NCI-H2196 (cell line): ENCODE results near the gene PROC.

ENCODE experiments used
- DNase-seq: peaks from one replicate; lab custom pipeline; 2025; ENCODE audit not compliant: unreplicated experiment; lab: John Stamatoyannopoulos, UW

Gene PROC

DNA sequence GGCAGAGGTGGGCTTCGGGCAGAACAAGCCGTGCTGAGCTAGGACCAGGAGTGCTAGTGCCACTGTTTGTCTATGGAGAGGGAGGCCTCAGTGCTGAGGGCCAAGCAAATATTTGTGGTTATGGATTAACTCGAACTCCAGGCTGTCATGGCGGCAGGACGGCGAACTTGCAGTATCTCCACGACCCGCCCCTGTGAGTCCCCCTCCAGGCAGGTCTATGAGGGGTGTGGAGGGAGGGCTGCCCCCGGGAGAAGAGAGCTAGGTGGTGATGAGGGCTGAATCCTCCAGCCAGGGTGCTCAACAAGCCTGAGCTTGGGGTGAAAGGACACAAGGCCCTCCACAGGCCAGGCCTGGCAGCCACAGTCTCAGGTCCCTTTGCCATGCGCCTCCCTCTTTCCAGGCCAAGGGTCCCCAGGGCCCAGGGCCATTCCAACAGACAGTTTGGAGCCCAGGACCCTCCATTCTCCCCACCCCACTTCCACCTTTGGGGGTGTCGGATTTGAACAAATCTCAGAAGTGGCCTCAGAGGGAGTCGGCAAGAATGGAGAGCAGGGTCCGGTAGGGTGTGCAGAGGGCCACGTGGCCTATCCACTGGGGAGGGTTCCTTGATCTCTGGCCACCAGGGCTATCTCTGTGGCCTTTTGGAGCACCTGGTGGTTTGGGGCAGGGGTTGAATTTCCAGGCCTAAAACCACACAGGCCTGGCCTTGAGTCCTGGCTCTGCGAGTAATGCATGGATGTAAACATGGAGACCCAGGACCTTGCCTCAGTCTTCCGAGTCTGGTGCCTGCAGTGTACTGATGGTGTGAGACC lies at the start of gene PROC:
PROC (plus strand) TSS at position 128 of the 812 bp plus-strand sequence. CDS start 1,516 bp downstream, outside the sequence.
- DNase-seq, result no peak

DNA sequence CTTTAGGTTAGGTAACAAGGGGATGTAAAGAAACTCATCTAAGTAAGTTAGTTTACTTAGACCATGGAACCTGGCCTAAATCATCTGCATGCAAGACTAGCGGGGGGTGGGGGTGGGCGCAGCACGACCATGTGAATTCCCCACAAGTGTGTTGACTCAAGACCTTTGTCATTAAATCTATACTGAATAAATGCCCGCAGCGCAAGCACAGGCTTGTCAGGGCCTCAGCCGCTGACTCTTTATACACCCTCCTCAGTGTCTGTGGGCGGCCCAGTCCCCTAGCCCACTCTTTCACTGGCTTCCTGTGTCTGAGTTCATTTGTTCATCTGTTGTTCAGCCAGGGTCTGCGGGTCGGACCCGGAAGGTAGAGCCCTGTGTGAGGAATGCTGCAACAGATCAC lies 48.2 kb upstream of the PROC start:
- no peak for DNase-seq

DNA sequence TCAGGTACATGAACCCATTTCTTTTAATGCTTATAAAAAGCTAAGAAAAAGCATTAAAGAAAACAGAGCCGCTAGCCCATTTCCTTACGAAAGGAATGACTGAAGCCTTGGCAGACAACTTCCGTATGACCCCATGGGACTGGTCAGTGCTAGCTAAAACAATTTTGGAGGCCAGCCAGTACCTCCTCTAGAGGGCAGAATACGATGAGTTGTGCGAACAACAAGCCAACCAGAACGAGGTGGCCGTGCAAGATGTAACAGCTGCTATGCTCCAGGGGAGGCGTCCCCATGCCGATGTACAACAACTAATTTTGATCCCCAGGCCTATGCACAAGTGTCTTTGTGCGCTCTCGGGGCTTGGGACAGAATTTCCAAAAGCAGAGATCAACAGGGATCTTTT lies 47.2 kb upstream of the PROC start:
- no peak for DNase-seq

DNA sequence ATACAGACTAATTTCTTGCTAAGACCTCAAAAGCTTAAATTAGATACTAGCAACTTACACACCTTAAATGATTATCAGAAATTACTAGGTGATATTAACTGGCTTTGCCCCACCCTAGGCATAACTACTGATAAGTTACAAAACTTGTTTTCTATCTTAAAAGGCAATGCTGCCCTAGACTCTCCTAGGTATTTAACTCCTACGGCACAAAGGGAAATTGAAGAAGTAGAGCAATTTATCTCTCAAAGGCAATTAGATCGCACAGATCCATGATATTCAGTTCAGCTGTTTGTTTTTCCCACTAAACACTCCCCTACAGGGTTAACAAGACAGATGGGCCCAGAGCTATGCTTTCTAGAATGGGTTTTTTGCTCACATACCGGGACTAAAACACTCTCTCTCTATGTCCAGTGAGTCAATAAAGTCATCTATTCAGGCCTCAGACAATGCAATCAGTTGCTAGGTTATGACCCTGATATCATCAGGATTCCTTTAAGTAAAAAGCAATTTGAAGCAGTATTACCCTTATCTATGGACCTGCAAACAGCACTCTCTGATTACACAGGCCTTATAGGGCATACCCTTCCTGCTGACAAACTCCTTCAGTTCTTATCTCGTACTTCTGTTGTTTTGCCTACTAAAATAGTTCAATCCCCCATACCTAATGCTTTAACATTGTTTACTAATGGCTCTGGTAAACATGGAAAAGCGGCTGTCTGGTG lies 44.7 kb upstream of the PROC start:
- no peak for DNase-seq

DNA sequence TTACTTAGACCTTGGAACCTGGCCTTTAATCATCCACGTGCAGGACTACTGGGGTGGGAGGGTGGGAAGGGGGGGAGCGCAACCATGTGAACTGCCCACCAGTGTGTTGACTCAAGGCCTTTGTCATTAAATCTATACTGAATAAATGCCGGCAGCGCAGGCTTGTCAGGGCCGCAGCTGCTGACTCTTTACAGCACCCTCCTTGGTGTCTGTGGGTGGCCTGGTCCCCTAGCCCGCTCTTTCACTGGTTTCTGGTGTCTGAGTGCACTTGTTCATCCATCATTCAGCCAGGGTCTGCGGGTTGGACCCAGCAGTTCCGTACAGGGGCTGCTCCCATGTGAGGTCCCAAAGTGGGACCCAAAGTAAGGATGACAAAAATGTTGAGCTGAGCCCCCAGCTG lies 42.0 kb upstream of the PROC start:
- no peak for DNase-seq

DNA sequence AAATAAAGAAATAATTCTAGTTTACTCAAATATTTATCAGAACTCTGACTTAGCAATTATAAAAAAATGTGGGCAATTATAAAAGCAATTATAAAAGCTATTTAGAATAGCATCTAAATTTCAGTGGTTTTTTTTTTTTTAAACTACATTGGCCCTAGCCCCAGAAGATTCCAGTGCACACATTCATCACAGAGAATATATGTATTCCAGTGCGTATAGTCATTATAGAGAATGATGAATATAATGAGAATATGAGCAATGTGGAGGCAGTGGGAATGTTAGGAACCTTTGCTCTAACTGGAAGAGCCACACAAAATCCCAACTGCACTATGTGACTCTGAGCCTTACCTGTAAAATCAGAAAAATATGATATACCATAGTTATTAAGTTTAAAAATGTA lies 41.0 kb upstream of the PROC start:
- no peak for DNase-seq

DNA sequence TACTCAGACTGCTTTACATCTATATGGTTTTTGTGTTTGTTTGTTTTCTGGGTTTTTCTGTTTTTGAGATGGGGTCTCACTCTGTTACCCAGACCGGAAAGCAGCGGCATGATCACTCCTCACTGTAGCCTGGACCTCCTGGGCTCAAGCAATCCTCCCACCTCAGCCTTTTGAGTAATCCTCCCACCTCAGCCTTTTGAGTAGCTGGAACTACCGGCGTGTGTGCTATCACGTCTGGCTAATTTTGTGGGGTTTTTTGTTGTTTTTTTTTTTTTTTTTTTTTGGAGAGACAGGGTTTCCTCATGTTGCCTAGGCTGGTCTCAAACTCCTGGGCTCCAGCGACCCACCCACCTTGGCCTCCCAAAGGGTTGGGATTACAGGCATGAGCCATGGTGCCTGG lies 39.5 kb upstream of the PROC start:
- DNase-seq, result no peak

DNA sequence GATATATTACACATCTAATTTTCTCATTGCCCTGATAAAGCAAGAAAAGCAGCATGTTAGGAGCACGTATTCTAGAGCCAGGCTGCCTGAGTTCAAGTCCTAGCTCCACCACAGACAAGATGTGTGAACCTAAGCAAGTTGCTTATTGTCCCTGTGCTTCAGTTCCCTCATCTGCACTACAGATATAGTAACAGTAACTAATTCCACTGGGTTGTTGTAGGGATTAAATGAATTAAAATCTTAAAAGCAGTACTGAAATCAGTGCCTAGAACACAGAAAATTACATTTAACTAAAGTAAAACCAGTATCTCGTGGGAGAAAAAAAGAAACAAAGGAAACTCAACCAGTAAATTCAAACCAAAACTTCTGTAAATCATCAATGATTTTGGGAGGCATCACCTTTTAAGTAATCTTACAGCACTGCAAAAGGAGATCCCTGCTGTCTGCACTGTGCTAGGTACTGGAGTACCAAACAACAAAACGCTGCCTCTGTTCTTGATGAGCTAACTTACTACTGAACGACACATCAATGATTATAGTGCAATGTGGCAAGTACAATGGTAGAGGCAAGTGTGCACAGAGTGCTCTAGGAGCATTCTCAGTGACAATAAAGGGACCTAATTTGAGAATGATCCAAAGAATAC lies 38.4 kb upstream of the PROC start:
- DNase-seq, result no peak

DNA sequence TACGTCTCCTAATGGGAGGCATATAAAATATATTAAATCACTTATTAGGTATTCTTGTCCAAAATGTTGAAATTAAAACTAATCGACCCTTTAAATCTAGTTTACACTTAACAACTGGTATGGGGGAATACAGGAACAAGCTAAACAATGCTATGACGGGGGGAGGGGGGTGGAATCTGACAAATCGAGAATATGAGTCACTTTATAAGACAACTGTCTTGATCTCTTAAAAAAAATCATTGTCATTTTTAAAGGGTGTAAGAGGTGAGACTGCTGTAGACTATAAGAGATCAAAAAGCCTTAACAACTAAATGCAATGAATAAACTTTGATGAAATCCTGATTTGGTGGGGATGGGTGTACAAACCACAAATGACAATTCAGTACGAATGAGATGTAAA lies 36.5 kb upstream of the PROC start:
- DNase-seq, result no peak

DNA sequence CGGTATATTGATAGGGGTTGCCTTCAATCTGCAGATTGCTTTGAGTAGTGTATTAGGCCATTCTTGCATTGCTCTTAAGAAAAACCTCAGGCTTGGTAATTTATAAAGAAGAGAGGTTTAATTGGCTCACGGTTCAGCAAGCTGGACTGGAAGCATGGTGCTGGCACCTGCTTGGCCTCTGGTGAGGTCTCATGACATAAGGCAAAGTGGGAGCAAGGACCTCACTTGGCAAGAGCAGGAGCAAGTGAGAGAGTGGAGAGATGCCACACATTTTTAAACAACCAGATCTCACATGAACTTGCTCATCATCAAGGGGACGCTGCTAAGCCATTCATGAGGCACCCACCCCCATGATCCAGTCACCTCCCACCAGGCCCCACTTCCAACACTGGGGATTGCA lies 35.4 kb upstream of the PROC start:
- DNase-seq, result peak; percentile 3

DNA sequence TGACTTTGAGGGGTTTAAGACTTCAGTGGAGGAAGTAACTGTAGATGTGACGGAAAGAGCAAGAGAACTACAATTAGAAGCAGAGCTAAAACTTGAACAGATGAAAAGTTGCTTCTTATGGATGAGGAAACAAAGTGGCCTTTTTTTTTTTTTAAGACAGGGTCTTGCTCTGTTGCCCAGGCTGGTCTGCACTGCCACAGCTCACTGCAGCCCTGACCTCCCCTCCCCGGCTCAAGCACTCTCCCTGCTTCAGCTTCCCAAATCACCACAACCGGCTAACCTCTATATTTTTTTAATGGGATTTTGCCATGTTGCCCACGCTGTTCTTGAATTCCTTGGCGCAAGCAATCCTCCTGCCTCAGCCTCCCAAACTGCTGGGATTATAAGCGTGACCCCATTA lies 33.7 kb upstream of the PROC start:
- no peak for DNase-seq

DNA sequence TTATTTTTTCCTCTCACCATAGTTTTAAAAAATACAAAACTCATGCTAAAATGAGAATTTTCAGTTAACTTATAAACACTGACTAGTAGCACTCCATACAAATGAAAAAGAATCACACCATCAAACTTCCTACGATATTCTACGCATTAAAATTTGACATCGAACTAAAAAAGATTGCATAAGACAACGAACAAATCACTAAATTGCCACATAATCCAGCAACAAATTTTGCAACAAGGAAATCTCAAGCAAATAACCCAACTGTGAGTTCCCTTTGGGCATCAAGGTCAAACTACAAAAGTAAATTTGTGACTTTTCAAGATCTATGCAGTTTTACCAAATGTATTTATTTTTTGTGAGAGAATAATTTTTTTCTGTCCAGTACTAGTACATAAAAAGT lies 32.0 kb upstream of the PROC start:
- no peak for DNase-seq

DNA sequence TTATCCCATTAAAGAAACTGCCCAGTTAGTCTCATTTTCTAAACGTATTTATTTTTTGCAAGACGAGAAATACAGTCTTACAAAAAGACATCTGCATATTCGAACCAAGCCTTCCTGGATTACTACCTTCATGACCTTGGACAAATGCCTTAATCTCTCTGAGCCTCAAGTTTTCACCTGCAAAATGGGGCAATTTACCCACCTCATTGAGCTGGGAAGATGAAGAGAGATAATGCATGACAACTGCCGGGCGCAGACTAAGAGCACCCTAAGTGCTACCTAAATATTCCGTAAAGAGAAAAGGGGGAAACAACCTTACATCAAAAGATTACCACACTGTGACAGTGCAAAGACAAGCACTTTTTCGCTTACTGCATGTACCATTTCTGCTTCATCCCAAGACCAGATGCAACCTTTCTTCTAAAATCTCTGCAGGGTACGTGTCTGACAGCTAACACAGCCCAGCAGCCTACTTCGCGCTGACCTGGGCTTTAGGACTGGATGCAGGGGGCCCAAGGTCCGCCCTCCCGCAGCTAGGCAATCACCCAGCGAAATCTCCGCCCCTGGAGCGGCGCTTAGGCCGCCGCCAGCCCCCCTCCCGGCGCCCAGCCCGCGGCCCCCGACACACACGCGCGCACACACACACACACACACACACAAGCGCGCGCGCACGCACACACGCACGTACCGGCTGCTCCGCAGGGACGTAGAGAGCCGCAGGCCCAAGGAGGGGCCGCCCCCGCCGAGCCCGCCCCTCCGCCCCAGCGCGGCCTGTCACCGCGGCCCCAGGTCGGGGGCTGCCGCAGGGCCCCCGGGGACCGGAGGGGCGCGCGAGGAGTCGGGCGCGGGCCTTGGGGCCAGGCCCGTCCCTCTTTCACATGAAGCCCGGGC lies 31.2 kb upstream of the PROC start:
- DNase-seq, result peak; percentile 86

DNA sequence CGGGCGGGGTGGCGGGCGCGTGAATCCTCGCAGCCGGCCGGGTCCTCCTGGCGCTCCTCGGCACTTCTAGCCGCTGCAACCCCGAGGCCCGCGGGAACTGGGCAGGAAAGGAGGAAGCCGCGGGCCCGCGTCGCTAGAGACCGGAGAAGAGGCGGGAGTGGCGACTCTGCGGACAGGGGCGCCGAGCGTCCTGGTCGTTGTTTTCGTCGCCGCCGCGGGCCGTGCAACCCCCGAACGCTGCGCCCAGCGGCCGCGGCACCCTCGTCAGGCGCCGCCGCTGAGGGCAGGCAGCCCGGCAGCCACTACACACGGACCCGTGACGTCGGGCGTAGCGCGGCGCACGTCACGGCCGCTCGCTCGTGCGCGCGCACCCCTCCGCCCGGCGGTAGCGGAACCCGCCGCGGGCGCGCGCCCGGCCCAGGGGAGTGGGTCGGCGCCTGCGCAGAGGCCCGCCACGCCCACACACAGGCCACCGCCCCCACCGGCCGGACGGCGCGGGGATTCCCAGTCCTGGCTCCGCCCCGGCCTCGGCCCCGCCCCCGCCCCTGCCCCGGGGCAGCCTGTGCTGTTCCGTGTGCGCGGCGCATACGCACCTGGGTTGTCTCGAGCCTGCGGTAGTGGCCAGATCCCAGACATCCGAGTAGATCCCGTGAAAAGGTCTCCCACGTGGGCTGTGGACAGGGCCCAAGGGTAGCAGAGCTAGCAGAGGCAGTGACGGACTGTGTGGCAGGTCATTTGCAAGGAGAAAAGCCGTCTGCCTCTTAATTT lies 30.4 kb upstream of the PROC start, which contains the start of gene MAP3K2:
MAP3K2 (minus strand) TSS at position 321 of the 768 bp plus-strand sequence. CDS start 44,846 bp downstream, outside the sequence.
- DNase-seq, result peak; percentile 98

DNA sequence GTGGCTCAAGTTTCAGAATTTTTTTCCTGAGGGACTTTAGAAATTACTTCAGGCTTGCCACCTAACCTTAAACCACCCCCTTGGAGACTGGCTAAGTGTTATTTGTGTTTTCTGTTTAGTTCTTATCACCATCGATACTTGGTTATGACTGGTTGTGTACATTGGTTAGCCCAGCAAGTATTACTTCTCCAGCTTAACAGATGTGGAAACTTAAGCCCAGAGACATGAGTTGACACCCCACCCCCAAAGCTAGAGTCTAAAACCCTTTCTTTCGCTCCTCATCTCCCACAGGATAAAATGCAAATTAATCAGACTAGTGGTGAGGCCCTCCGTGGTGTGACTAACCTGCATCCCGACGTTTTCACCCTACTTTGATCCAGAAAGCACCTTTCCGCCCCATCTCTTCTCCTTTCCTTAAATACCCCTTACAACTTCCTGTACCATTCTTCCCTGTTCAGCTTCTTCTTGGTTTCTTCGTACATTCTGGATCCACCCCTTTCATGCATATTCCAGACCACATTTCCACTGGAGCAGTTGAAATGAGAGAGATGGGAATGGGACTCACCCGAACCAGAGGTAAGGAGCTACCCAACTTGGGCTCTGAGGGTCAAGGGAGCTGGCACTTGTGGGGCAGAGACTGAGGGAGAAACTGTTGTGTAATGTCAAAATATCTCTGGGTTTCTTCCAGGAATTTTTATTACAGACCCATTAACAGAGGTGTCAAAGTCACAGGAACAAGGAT lies 29.6 kb upstream of the PROC start:
- no peak for DNase-seq

DNA sequence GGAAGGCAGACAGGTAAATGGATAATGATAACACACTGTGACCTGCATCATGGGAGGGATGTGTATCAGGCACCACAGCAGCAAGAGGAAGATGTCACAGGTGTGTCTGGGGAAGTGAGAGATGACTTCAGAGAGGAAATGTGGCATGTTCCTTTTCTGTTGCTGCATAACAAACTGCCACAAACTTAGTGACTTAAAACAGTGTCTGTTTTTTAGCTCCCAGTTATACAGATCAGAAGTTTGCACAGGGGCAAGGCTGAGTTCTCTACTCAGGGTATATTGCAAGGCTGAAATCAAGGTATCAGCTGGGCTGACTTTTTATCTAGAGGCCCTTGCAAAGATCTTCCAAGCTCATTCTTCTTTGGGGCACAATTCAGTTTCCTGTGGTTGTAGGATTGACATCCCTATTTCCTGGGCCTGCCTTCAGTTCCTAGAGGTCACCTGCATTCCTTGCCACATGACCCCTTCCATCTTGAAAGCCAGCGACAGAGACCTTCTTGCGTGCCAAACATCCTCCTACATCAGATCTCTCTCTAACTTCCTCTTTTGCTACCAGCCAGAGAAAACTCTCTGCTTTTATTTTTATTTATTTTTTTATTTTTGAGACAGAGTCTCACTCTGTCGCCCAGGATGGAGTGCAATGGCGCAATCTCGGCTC lies 28.3 kb upstream of the PROC start:
- no peak for DNase-seq

DNA sequence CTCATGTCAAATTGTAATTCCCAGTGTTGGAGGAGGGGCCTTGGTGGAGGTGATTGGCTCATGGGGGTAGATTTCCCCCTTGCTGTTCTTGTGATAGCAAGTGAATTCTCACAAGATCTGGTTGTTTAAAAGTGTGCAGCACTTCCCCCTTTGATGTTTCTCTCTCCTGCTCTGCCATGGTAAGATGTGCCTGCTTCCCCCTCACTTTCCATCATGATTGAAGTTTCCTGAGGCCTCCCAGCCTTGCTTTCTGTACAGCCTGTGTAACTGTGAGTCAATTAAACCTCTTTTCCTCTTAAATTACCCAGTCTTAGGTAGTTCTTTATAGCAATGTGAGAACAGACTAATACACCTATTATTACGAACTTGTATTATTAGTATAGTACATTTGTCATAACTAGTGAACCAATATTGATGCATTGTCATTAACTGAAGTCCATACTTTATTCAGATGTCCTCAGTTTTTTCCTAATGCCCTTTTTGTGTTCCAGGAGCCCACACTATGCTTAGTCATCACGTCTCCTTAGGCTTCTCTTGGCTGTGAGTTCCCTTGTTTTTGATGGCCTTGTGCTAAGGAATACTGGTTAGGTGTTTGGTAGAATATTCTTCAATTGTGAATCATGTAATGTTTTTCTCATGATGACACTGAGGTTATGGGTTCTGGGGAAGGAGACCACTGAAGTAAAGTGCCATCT lies 25.9 kb upstream of the PROC start:
- no peak for DNase-seq

DNA sequence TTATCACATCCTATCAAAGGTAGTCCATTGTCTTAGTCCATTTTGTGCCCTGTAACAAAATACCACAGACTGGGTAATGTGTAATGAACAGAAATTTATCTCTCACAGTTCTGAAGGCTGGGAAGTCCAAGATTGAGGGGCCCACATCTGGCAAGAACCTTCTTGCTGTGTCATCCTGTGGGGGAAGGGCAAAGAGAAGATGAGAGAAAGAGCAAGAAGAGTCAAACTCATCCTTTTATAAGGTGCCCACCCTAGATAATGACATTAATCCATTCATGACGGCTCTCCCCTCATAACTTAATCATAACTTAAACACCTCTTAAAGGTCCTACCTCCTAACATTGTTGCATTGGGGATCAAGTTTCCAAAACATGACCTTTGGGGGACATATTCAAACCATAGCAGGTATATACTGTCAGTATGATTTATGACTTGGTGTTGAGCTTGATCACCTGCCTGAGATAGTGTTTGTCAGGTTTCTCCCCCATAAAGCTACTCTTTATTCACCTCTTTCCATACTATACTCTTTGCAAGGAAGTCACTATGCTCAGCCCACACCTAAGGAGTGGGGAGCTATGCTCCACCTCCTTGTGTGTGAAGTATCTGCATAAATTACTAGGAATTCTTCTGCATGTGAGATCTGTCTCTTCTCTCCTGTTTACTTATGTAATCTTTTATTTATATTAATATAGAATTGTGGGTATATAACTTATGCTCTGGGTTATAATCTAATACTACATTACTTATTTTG lies 25.2 kb upstream of the PROC start:
- DNase-seq, result no peak
